Cerebellar cortex (tissue), 1 donor: ENCODE results near the gene SF3B6.

Source experiments
- DNase-seq: peaks from one replicate; pipeline ENCODE4 v3.0.0-alpha.2; 2015; ENCODE audit warnings: low spot score

The SF3B6 gene

GRCh38 chr2:24018241-24018640 lies 57.9 kb downstream of the SF3B6 start:
- no peak for DNase-seq

GRCh38 chr2:24017711-24018110 lies 58.4 kb downstream of the SF3B6 start:
- DNase-seq = no peak
